Panc1 (cell line): ENCODE measurements around the gene FCSK. TPM values are rescaled to one million over a fixed set of nuclear protein-coding genes. Genes with fewer than 3 reads are reported as not detected.

ENCODE experiments used
- ATAC-seq: fragments of 200-7000 bp; cut with Tn5 transposase; 2 replicates; pipeline ENCODE4 v1.9.1; 2020; ENCODE audit warnings: mild to moderate bottlenecking, moderate library complexity
- BruUV-seq: library from RNA; stranded (reverse); fragments of 400-500 nt; replicated peaks from 2 replicates; lab custom pipeline; 2021; lab: Mats Ljungman, UMichigan
- CTCF ChIA-PET: fragments of 300-600 bp; sonication (Branson Sonifier 250); formaldehyde crosslinking; loops from one replicate; lab custom pipeline; 2022; ENCODE audit warnings: antibody characterized with exemption; lab: Charles Lee
- POLR2A ChIA-PET: fragments of 300-600 bp; sonication (Branson Sonifier 250); formaldehyde crosslinking; loops from one replicate; lab custom pipeline; 2022; ENCODE audit warnings: antibody characterized with exemption; lab: Charles Lee
- DNase-seq: peaks from one replicate; pipeline ENCODE4 v3.0.0-alpha.2; 2010; ENCODE audit warnings: low read depth, low spot score
- H3K27ac ChIP-seq: 2 replicates; pipeline ENCODE4 v1.5.1; 2011; ENCODE audit warnings: mild to moderate bottlenecking, low read length, inconsistent platforms
- H3K27me3 ChIP-seq: fragments of 200-500 bp; sonication (Bioruptor generic); 2 replicates; pipeline ENCODE4 v1.6.0; 2014; ENCODE audit warnings: low read length, inconsistent platforms; ENCODE audit not compliant: control insufficient read depth, insufficient read depth
- H3K36me3 ChIP-seq: fragments of 200-500 bp; sonication (Bioruptor generic); 2 replicates; pipeline ENCODE4 v1.5.1; 2014; ENCODE audit warnings: inconsistent platforms, mild to moderate bottlenecking, low read length, moderate library complexity; ENCODE audit not compliant: control insufficient read depth, insufficient read depth
- H3K4me1 ChIP-seq: 2 replicates; pipeline ENCODE4 v1.5.1; 2011; ENCODE audit warnings: inconsistent platforms, mild to moderate bottlenecking, low read length, moderate library complexity; ENCODE audit not compliant: control insufficient read depth, insufficient read depth
- H3K4me3 ChIP-seq, 2 experiments: 2 replicates each; pipeline ENCODE4 v1.5.1; 2011 to 2012; ENCODE audit warnings: low read depth in 2 of 2, low read length in 2 of 2, mild to moderate bottlenecking in 2 of 2, inconsistent platforms in 1 of 2, moderate library complexity in 1 of 2
- H3K9me3 ChIP-seq: fragments of 200-500 bp; sonication (Bioruptor generic); 2 replicates; pipeline ENCODE4 v1.5.1; 2014; ENCODE audit warnings: low read depth, mild to moderate bottlenecking, inconsistent platforms, low read length, moderate library complexity; ENCODE audit not compliant: control insufficient read depth, insufficient read depth
- POLR2AphosphoS5 ChIP-seq: IDR thresholded peaks from 2 replicates; pipeline ENCODE4 v1.6.1; 2012; ENCODE audit warnings: mild to moderate bottlenecking, low read depth, low read length, moderate library complexity
- SIN3A ChIP-seq: IDR thresholded peaks from 2 replicates; pipeline ENCODE4 v1.6.1; 2012; ENCODE audit warnings: low read depth, mild to moderate bottlenecking, low read length, moderate library complexity, borderline replicate concordance; ENCODE audit not compliant: insufficient read depth
- TCF7L2 ChIP-seq: IDR thresholded peaks from 2 replicates; pipeline ENCODE4 v1.6.1; 2011; ENCODE audit warnings: mild to moderate bottlenecking, low read depth, low read length, inconsistent platforms
- in situ Hi-C: cut with HindIII; loops from 2 replicates; pipeline ENCODE4 v1.10.0; 2016; ENCODE audit warnings: low sequenced_read_pairs, low pct_unique_long_range_greater_than_20kb
- intact Hi-C: fragments of 100-400 bp; cut with micrococcal nuclease; formaldehyde crosslinking; loops from one replicate; pipeline ENCODE4 v1.10.0; 2022; ENCODE audit not compliant: unreplicated experiment
- total RNA-seq: library from RNA; stranded (reverse); gene quantifications from one replicate; pipeline ENCODE4 v1.2.1, GENCODE V29; 2021; ENCODE audit not compliant: unreplicated experiment
- TF ChIP-seq, protein P1 (sequence below), 2 experiments: IDR thresholded peaks; 2 replicates each; pipeline ENCODE4 v1.6.1; 2011 to 2012; ENCODE audit warnings: low read depth in 2 of 2, control low read depth in 1 of 2, low read length in 1 of 2, mild to moderate bottlenecking in 1 of 2, moderate library complexity in 1 of 2; ENCODE audit not compliant: insufficient read depth in 1 of 2
- TF ChIP-seq, protein P2 (sequence below): fragments of 450-650 bp; IDR thresholded peaks from 2 replicates; pipeline ENCODE4 v1.5.1; 2017; ENCODE audit warnings: mild to moderate bottlenecking

The FCSK gene
- total RNA-seq, 1 experiment from 2014 or later = 16.9 TPM

DNA sequence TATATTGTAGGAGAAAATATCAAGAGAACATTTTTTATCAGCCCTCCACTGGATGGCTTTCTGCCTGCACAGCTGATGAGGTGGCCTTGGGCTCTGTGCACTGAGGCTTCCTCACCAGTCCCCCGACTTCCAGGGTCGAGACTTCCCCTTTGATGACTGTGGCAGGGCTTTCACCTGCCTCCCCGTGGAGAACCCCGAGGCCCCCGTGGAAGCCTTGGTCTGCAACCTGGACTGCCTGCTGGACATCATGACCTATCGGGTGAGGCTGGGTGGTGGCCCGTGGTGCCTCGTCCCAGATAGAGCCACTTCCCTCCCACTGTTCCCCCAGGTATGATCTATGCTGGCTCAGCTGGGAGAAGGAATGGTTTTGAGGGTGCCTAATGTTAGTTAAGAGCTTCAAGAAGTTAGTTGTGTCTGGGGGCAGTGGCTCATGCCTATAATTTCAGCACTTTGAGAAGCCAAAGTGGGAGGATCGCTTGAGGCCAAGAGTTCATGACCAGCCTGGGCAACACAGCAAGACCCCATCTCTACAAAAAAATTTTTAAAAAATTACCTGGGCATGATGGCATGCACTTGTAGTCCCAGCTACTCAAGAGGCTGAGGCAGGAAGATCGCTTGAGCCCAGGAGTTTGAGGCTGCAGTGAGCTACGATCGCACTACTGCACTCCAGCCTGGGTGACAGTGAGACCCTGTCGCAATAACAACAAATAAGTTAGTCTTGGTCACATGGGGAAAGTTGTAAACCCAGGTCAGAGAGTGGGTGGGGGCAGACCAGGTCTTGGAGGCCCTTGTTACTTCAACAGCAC, 11.8 kb downstream of the FCSK start:
- intact Hi-C loops (no loop called here), in situ Hi-C loops (no loop called here)
- ATAC-seq (no peak), DNase-seq (no peak)
- Histone ChIP-seq H3K27ac (no peak overlapping the region), H3K27me3 (no peaks in the 10 kb centered on the region), H3K9me3 (no peaks in the 10 kb centered on the region), H3K4me3 (no peak overlapping the region), H3K36me3 (no peaks in the 10 kb centered on the region), H3K4me1 (no peaks in the 10 kb centered on the region)
- no TSS peak for BruUV-seq
- ChIA-PET CTCF (interaction anchor here (0.5 kb wide), 1 partner anchor 21 kb away, joined by 5 read pairs; no protein-coding TSS in a partner anchor), POLR2A (no interaction called here)
- TF ChIP-seq, protein P1, sequence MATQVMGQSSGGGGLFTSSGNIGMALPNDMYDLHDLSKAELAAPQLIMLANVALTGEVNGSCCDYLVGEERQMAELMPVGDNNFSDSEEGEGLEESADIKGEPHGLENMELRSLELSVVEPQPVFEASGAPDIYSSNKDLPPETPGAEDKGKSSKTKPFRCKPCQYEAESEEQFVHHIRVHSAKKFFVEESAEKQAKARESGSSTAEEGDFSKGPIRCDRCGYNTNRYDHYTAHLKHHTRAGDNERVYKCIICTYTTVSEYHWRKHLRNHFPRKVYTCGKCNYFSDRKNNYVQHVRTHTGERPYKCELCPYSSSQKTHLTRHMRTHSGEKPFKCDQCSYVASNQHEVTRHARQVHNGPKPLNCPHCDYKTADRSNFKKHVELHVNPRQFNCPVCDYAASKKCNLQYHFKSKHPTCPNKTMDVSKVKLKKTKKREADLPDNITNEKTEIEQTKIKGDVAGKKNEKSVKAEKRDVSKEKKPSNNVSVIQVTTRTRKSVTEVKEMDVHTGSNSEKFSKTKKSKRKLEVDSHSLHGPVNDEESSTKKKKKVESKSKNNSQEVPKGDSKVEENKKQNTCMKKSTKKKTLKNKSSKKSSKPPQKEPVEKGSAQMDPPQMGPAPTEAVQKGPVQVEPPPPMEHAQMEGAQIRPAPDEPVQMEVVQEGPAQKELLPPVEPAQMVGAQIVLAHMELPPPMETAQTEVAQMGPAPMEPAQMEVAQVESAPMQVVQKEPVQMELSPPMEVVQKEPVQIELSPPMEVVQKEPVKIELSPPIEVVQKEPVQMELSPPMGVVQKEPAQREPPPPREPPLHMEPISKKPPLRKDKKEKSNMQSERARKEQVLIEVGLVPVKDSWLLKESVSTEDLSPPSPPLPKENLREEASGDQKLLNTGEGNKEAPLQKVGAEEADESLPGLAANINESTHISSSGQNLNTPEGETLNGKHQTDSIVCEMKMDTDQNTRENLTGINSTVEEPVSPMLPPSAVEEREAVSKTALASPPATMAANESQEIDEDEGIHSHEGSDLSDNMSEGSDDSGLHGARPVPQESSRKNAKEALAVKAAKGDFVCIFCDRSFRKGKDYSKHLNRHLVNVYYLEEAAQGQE (IDR thresholded peaks at IDR 0.05; ENCODE audit: insufficient read depth in 1 of 2, low read depth in 2 of 2, low read length in 1 of 2) = no peak
- TF ChIP-seq POLR2AphosphoS5 (no peak), SIN3A (no peak), TCF7L2 (no peak)
- TF ChIP-seq, protein P2, sequence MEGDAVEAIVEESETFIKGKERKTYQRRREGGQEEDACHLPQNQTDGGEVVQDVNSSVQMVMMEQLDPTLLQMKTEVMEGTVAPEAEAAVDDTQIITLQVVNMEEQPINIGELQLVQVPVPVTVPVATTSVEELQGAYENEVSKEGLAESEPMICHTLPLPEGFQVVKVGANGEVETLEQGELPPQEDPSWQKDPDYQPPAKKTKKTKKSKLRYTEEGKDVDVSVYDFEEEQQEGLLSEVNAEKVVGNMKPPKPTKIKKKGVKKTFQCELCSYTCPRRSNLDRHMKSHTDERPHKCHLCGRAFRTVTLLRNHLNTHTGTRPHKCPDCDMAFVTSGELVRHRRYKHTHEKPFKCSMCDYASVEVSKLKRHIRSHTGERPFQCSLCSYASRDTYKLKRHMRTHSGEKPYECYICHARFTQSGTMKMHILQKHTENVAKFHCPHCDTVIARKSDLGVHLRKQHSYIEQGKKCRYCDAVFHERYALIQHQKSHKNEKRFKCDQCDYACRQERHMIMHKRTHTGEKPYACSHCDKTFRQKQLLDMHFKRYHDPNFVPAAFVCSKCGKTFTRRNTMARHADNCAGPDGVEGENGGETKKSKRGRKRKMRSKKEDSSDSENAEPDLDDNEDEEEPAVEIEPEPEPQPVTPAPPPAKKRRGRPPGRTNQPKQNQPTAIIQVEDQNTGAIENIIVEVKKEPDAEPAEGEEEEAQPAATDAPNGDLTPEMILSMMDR = no peak

DNA sequence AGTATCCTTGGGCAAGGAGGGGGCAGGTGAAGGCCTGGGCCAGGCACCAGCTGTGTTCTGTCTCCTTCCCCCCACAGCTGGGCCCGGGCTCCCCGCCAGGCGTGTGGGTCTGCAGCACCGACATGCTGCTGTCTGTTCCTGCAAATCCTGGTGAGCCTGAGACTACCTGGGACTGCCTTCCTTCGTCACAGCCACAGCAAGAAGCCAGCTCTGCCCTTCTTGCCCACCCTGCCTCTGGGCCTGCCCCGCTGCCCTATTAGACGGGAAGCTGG, 12.3 kb downstream of the FCSK start:
- no peak for ATAC-seq
- intact Hi-C loops (no loop called here), in situ Hi-C loops (no loop called here)
- H3K27me3 ChIP-seq = no peaks in the 10 kb centered on the region
- TF ChIP-seq POLR2AphosphoS5 = no peak
- no peak for DNase-seq
- H3K4me1 ChIP-seq = no peaks in the 10 kb centered on the region
- ChIA-PET POLR2A (no interaction called here), CTCF (no interaction called here)
- no TSS peak for BruUV-seq
- H3K36me3 ChIP-seq = no peaks in the 10 kb centered on the region
- H3K27ac ChIP-seq = no peak overlapping the region
- no peaks in the 10 kb centered on the region for H3K9me3 ChIP-seq
- no peak overlapping the region for H3K4me3 ChIP-seq

DNA sequence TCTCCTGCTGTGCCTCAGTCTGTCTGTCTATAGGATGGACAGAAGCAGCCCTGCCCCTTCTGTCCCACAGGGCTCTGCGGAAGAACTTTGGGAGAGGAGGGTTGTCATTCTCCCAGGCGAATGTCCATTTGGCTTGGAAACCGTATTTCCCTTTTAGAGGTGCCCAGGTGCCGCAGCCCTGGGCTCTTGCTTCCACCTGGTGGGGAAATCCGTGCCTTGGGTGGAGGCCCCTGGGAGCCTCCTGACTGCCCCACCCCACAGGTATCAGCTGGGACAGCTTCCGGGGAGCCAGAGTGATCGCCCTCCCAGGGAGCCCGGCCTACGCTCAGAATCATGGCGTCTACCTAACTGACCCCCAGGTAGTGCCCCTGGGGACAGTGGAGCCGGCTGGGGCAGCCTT, 12.7 kb downstream of the FCSK start:
- DNase-seq (no peak), ATAC-seq (no peak)
- Histone ChIP-seq H3K4me1 (no peaks in the 10 kb centered on the region), H3K36me3 (no peaks in the 10 kb centered on the region), H3K27me3 (no peaks in the 10 kb centered on the region), H3K9me3 (no peaks in the 10 kb centered on the region), H3K4me3 (no peak overlapping the region), H3K27ac (no peak overlapping the region)
- TF ChIP-seq, protein P1 (IDR thresholded peaks at IDR 0.05; ENCODE audit: insufficient read depth in 1 of 2, low read depth in 2 of 2, low read length in 1 of 2) = no peak
- TF ChIP-seq POLR2AphosphoS5 = no peak
- TF ChIP-seq TCF7L2 = no peak
- TF ChIP-seq SIN3A = no peak
- TF ChIP-seq, protein P2 = no peak
- POLR2A ChIA-PET = no interaction called here
- no TSS peak for BruUV-seq
- CTCF ChIA-PET = no interaction called here
- intact Hi-C loops (no loop called here), in situ Hi-C loops (no loop called here)
